K562 (cell line): ENCODE data around the gene SP2. TPM values are rescaled to one million over a fixed set of nuclear protein-coding genes. Genes with fewer than 3 reads are reported as not detected.

Experiments used
- ATAC-seq: fragments of 200-7000 bp; cut with Tn5 transposase; 3 replicates; pipeline ENCODE4 v1.9.1; 2020; ENCODE audit warnings: moderate library complexity
- BruUV-seq: library from RNA; stranded (reverse); fragments of 400-500 nt; replicated peaks from 2 replicates; lab custom pipeline; 2021; lab: Mats Ljungman, UMichigan
- CTCF ChIA-PET: fragments of 300-600 bp; formaldehyde crosslinking; extraction: SDS; loops from one replicate; lab custom pipeline; 2021; ENCODE audit warnings: low intra/inter-chr PET ratio; lab: Yijun Ruan, JAX
- POLR2A ChIA-PET: fragments of 300-600, 350-650 bp; sonication (Branson Sonifier 250); formaldehyde crosslinking; extraction: SDS; loops from one replicate; lab custom pipeline; 2021; ENCODE audit warnings: antibody characterized with exemption, inconsistent platforms; lab: Yijun Ruan, JAX
- DNase-seq, 4 experiments: peaks; one replicate each; pipeline versions ENCODE4 v3.0.0 to v3.0.0-alpha.2; 2011 to 2018; ENCODE audit warnings: low spot score in 3 of 4, mixed read lengths in 3 of 4; ENCODE audit errors: extremely low read depth in 1 of 4
- FAIRE-seq: peaks from 2 replicates; lab custom pipeline; 2011; peaks lifted over from hg19 to GRCh38; lab: Jason Lieb, UNC
- H2AFZ ChIP-seq: 2 replicates; pipeline ENCODE4 v1.6.0; 2011; ENCODE audit warnings: low read depth, low read length, control low read depth, inconsistent platforms
- H3K27ac ChIP-seq: fragments of 200-600 bp; 3 replicates; pipeline ENCODE4 v1.8.0; 2011; ENCODE audit warnings: low read depth, mild to moderate bottlenecking, control low read depth, inconsistent platforms, low read length, moderate library complexity, mixed read lengths; ENCODE audit errors: extremely low read depth
- H3K27me3 ChIP-seq, 2 experiments: fragments of 300-600 bp in 1 of 2; 2 replicates in 1 of 2; 3 replicates in 1 of 2; pipeline versions ENCODE4 v1.6.0 to v1.8.0; 2011; ENCODE audit warnings: inconsistent platforms in 2 of 2, low read length in 2 of 2, mild to moderate bottlenecking in 1 of 2, mixed read lengths in 1 of 2, moderate library complexity in 1 of 2; ENCODE audit not compliant: control insufficient read depth in 2 of 2, insufficient read depth in 2 of 2
- H3K36me3 ChIP-seq: fragments of 300-600 bp; 3 replicates; pipeline ENCODE4 v1.8.0; 2011; ENCODE audit warnings: mild to moderate bottlenecking, low read length, inconsistent platforms; ENCODE audit not compliant: control insufficient read depth, insufficient read depth
- H3K4me1 ChIP-seq, 2 experiments: fragments of 200-600 bp in 1 of 2; replicated peaks in 1 of 2; 2 replicates in 1 of 2; 3 replicates in 1 of 2; pipeline versions ENCODE4 v1.5.1 to v1.8.0; 2011; ENCODE audit warnings: inconsistent platforms in 2 of 2, low read length in 2 of 2, mild to moderate bottlenecking in 1 of 2, mixed read lengths in 1 of 2, moderate library complexity in 1 of 2; ENCODE audit not compliant: control insufficient read depth in 2 of 2, insufficient read depth in 2 of 2
- H3K4me2 ChIP-seq: 2 replicates; pipeline ENCODE4 v1.6.1; 2011; ENCODE audit warnings: low read length, control low read depth, inconsistent platforms, mixed read lengths; ENCODE audit not compliant: insufficient read depth
- H3K4me3 ChIP-seq: fragments of 200-600 bp; sonication (generic), shearing (Covaris generic); 2 replicates; pipeline ENCODE4 v1.5.1; 2016; ENCODE audit warnings: control low read depth, inconsistent platforms
- H3K79me2 ChIP-seq: fragments of 200-600 bp; 3 replicates; pipeline ENCODE4 v1.8.0; 2011; ENCODE audit warnings: low read length, inconsistent platforms; ENCODE audit not compliant: control insufficient read depth, insufficient read depth
- H3K9ac ChIP-seq, 2 experiments: 2 replicates each; pipeline versions ENCODE4 v1.6.0 to v1.6.1; 2011; ENCODE audit warnings: low read depth in 2 of 2, low read length in 2 of 2, control low read depth in 1 of 2, inconsistent platforms in 1 of 2, mild to moderate bottlenecking in 1 of 2, mixed read lengths in 1 of 2; ENCODE audit not compliant: insufficient read depth in 1 of 2
- H3K9me1 ChIP-seq: one replicate; pipeline ENCODE4 v1.6.0; 2011; ENCODE audit warnings: inconsistent platforms, mild to moderate bottlenecking, low read length, moderate library complexity; ENCODE audit not compliant: control insufficient read depth, insufficient read depth
- H3K9me3 ChIP-seq: replicated peaks from 2 replicates; pipeline ENCODE4 v1.5.1; 2011; ENCODE audit warnings: low read depth, low read length, inconsistent platforms; ENCODE audit not compliant: control insufficient read depth, insufficient read depth
- H4K20me1 ChIP-seq: replicated peaks from 2 replicates; pipeline ENCODE4 v1.6.1; 2011; ENCODE audit warnings: low read length, inconsistent platforms, mixed read lengths; ENCODE audit not compliant: control insufficient read depth, insufficient read depth
- BRD4 ChIP-seq: fragments of 200-600 bp; sonication (generic); IDR thresholded peaks from 2 replicates; pipeline ENCODE4 v1.6.1; 2017; ENCODE audit warnings: inconsistent platforms
- BRF2 ChIP-seq: IDR thresholded peaks from 3 replicates; pipeline ENCODE4 v1.6.1; 2011; ENCODE audit warnings: borderline replicate concordance, mild to moderate bottlenecking; ENCODE audit not compliant: insufficient read length, insufficient read depth
- EHMT2 ChIP-seq: fragments of 450-650 bp; IDR thresholded peaks from 2 replicates; pipeline ENCODE4 v1.6.1; 2018; ENCODE audit warnings: antibody characterized with exemption
- HBP1 ChIP-seq: fragments of 450-650 bp; formaldehyde crosslinking; IDR thresholded peaks from 2 replicates; pipeline ENCODE4 v1.4.0; 2022; ENCODE audit warnings: missing genetic modification characterization
- HCFC1 ChIP-seq: IDR thresholded peaks from 2 replicates; pipeline ENCODE4 v1.6.1; 2012; ENCODE audit warnings: low read depth, low read length, improper control_type of control experiment
- MEF2A ChIP-seq: IDR thresholded peaks from 2 replicates; pipeline ENCODE4 v1.6.1; 2011; ENCODE audit warnings: low read depth, mild to moderate bottlenecking, low read length, moderate library complexity; ENCODE audit not compliant: control insufficient read depth
- NCOA2 ChIP-seq, 2 experiments: fragments of 450-650 bp; IDR thresholded peaks; 2 replicates each; pipeline ENCODE4 v1.6.1; 2018; ENCODE audit warnings: mild to moderate bottlenecking in 2 of 2, moderate library complexity in 1 of 2; ENCODE audit not compliant: partially characterized antibody in 2 of 2
- NR3C1 ChIP-seq: sonication (generic); formaldehyde crosslinking; IDR thresholded peaks from 2 replicates; pipeline ENCODE4 v1.8.1; 2022; ENCODE audit warnings: missing genetic modification reagents
- VEZF1 ChIP-seq: fragments of 200-800 bp; sonication (Bioruptor generic); IDR thresholded peaks from 2 replicates; pipeline ENCODE4 v1.6.1; 2017; ENCODE audit warnings: missing genetic modification characterization, missing compliant biosample characterization
- ZBTB17 ChIP-seq: fragments of 450-650 bp; formaldehyde crosslinking; IDR thresholded peaks from 2 replicates; pipeline ENCODE4 v1.4.0; 2020; ENCODE audit warnings: mild to moderate bottlenecking
- WGBS: fragments of 100-300 bp; shearing (Covaris generic); methylation state at CpG from one replicate; pipeline ENCODE4 v1.1.6; 2016; ENCODE audit warnings: low coverage, mixed read lengths; ENCODE audit not compliant: insufficient coverage; ENCODE audit errors: missing lambda C conversion rate; 5-methylcytosine and 5-hydroxymethylcytosine counted together
- in situ Hi-C: fragments of 300-500 bp; cut with MboI; formaldehyde crosslinking; loops from 4 replicates; pipeline ENCODE4 v1.15.0; 2018; ENCODE audit warnings: inconsistent platforms, mixed read lengths
- intact Hi-C: fragments of 100-400 bp; cut with micrococcal nuclease; formaldehyde crosslinking; loops from 2 replicates; pipeline ENCODE4 v1.14.2; 2022
- polyA plus RNA-seq, 8 experiments: library from polyadenylated mRNA; depleted of rRNA in 4 of 8; stranded (reverse) in 5 of 8; unstranded in 3 of 8; fragments of >200 nt; fragmentation: Nextera tagmentation in 2 of 8; fragmentation: Illumina TruSeq in 1 of 8; extraction: Ambion mirVana in 2 of 8; extraction: Trizol in 1 of 8; gene quantifications; 2 replicates each; pipeline versions ENCODE4 v1.2.1 to v1.2.3, GENCODE V29; 2011 to 2014; ENCODE audit warnings: inconsistent platforms in 1 of 8, missing spikeins in 1 of 8
- total RNA-seq, 7 experiments: library from RNA; depleted of rRNA in 6 of 7; stranded (reverse); fragments of >200 nt in 6 of 7; fragmentation: Illumina TruSeq in 2 of 7; extraction: Trizol in 2 of 7; gene quantifications; 2 replicates each; pipeline versions ENCODE4 v1.2.1 to v1.2.3, GENCODE V29; 2011 to 2021; ENCODE audit warnings: low replicate concordance in 1 of 7
- TF ChIP-seq, protein P1 (sequence below): fragments of 450-650 bp; IDR thresholded peaks from 2 replicates; pipeline ENCODE4 v1.6.1; 2016
- TF ChIP-seq, protein P2 (sequence below): fragments of 450-650 bp; IDR thresholded peaks from 2 replicates; pipeline ENCODE4 v1.6.1; 2016; ENCODE audit warnings: missing biosample characterization, missing genetic modification characterization
- TF ChIP-seq, protein P3 (sequence below): fragments of 250-450 bp; sonication (Bioruptor Pico); IDR thresholded peaks from 2 replicates; pipeline ENCODE4 v1.8.0; 2021; ENCODE audit warnings: moderate library complexity, mild to moderate bottlenecking, inconsistent platforms

Gene SP2
- total and polyA plus RNA-seq, 9 of the 15 experiments (the other 6 are each of a cell fraction or from before 2014, with no cell fraction given), result 0.77 to 22.3 (median 2.3) TPM

- H3K4me1 ChIP-seq, result peaks cover 29 to 30% of the 10 kb centered on the region in 2 experiments; a peak in 4 of 5 replicates
- no peaks in the 10 kb centered on the region for H4K20me1 ChIP-seq
- H3K4me2 ChIP-seq, result peak within 1 kb of the TSS; percentile 94
- H3K36me3 ChIP-seq, result peaks cover 36% of the 10 kb centered on the region
- CTCF ChIA-PET, result interaction anchor here (1.0 kb wide), 1 partner anchor 77 kb away, joined by 4 read pairs; no protein-coding TSS in a partner anchor
- FAIRE-seq, result peak; percentile 100
- peak within 1 kb of the TSS; percentile 84 for H3K27ac ChIP-seq
- DNase-seq, result peak; percentile 95 to 99 (median 96)
- intact Hi-C loops, result no loop called here
- peak within 1 kb of the TSS; percentile 85 to 94 for H3K9ac ChIP-seq
- POLR2A ChIA-PET, result interaction anchor here (0.6 to 2.0 kb wide), 14 partner anchors 10 to 225 kb away, joined by 3 to 12 read pairs (median 3); partner anchors contain the start of genes CDK5RAP3 and SP2
- no peaks in the 10 kb centered on the region for H3K9me3 ChIP-seq
- H2AFZ ChIP-seq, result peak within 1 kb of the TSS; percentile 84
- peaks cover 29% of the 10 kb centered on the region for H3K79me2 ChIP-seq
- H3K9me1 ChIP-seq, result no peaks in the 10 kb centered on the region
- ATAC-seq, result peak; percentile 98
- BruUV-seq, result TSS peak; percentile 71
- 1% methylated on average over 47 of the region's 50 CpGs for WGBS
- no peaks in the 10 kb centered on the region for H3K27me3 ChIP-seq
- in situ Hi-C loops, result no loop called here
- peak within 1 kb of the TSS; percentile 62 for H3K4me3 ChIP-seq
- TF ChIP-seq, protein P1, sequence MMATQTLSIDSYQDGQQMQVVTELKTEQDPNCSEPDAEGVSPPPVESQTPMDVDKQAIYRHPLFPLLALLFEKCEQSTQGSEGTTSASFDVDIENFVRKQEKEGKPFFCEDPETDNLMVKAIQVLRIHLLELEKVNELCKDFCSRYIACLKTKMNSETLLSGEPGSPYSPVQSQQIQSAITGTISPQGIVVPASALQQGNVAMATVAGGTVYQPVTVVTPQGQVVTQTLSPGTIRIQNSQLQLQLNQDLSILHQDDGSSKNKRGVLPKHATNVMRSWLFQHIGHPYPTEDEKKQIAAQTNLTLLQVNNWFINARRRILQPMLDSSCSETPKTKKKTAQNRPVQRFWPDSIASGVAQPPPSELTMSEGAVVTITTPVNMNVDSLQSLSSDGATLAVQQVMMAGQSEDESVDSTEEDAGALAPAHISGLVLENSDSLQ, result peak; percentile 89
- TF ChIP-seq EHMT2, result 0 out of 2 replicates have a peak, but pooled peaks have one; percentile 7
- TF ChIP-seq, protein P2, sequence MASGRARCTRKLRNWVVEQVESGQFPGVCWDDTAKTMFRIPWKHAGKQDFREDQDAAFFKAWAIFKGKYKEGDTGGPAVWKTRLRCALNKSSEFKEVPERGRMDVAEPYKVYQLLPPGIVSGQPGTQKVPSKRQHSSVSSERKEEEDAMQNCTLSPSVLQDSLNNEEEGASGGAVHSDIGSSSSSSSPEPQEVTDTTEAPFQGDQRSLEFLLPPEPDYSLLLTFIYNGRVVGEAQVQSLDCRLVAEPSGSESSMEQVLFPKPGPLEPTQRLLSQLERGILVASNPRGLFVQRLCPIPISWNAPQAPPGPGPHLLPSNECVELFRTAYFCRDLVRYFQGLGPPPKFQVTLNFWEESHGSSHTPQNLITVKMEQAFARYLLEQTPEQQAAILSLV (tag), result no peak
- no peak for TF ChIP-seq MEF2A
- 0 out of 2 replicates have a peak, but pooled peaks have one; percentile 5 for TF ChIP-seq HBP1
- TF ChIP-seq NR3C1, result no peak
- TF ChIP-seq HCFC1, result peak; percentile 42; the same call in 1 of the 2 replicates
- TF ChIP-seq ZBTB17, result no peak
- TF ChIP-seq BRF2, result no peak
- TF ChIP-seq BRD4, result no peak
- peak; percentile 6; the same call in 1 of the 2 replicates for TF ChIP-seq VEZF1
- no peak for TF ChIP-seq NCOA2 (IDR thresholded peaks at IDR 0.05; ENCODE audit: partially characterized antibody in 2 of 2)
- TF ChIP-seq, protein P3, sequence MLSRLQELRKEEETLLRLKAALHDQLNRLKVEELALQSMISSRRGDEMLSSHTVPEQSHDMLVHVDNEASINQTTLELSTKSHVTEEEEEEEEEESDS (CRISPR knock-in tag), result no peak
These were observed 45.4 kb downstream of the SP2 start, which contains the start of gene PNPO for GRCh38 chr17:47941246-47942095. PNPO (plus strand) TSS chr17:47941571; CDS start chr17:47941676, 105 bp downstream.
